ENCODE measurements around the gene KLK7. TPM values are rescaled to one million over a fixed set of nuclear protein-coding genes. Genes with fewer than 3 reads are reported as not detected.

KLK7 gene
- total RNA-seq (2022; extraction: Qiagen RNA extraction): 0.17 TPM in 1 of 5 replicates, not detected in the others

GRCh38 chr19:50983625-50984292 is at the start of gene KLK7:
TSS of gene KLK7 (minus strand) at chr19:50983917. CDS start at chr19:50982399, 1,518 bp downstream.

GRCh38 chr19:51026554-51026831 is 42.8 kb upstream of the KLK7 start, which contains the start of gene KLK11:
TSS of gene KLK11 (minus strand) at chr19:51026616. CDS start at chr19:51025631, 985 bp downstream.

GRCh38 chr19:51019544-51019925 is 35.8 kb upstream of the KLK7 start, which contains the start of gene KLK10:
TSS of gene KLK10 (minus strand) at chr19:51019709. CDS start at chr19:51019130, 579 bp downstream.

DNA sequence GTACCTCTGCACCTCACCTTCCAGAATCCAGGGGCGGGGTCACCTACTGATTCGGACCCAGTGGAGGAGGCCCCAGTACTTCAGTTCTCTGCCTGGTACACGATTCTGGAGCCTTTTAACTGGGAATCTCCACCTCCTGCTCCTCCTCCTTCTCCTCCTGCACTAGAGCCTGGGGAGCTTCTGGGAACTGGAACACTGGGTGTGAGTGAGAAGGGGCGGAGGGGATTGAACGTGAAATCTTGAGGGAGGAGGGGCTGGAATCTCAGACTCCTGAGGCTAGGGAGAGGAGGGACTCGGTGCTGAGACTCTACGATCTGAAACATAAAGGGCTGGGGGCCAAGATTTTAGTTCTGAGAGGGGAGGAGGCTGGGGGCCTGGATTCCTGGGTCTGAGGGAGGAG is 17.8 kb upstream of the KLK7 start, which contains the start of gene KLK8:
Gene KLK8, minus strand, starts transcription at position 90 of the 400 bp plus-strand sequence. CDS start 437 bp downstream, outside the sequence.

GRCh38 chr19:50969413-50969760 is 14.3 kb downstream of the KLK7 start, which contains the start of gene KLK6:
TSS of gene KLK6 (minus strand) at chr19:50969591. CDS start at chr19:50968104, 1,487 bp downstream.

DNA sequence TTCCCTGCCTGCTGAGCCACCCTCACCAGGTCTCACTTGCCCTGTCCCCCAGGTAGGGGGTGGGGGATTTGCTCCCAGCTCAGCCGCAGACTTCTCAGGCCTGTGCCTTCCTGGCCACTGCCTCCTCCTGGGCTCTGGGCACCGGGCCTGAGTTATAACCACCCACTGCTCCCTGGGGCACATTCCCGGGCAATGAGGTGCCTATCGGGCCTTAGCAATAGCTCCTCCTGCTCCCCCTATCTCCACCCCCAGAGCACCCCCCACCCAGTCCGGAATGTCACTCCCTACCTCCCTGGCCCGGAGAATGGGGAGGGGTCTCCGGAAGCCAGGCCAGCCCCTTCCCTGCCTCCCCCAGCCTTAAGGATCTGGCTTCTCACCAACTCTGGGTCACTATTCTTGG is 30.8 kb downstream of the KLK7 start, which contains the start of gene KLK5:
Gene KLK5, minus strand, starts transcription at position 129 of the 400 bp plus-strand sequence. CDS start 381 bp downstream, outside the sequence.

Other genes with a start within 250 kb of the KLK7 start
- gene GPR32, start 213.5 kb downstream of the KLK7 start, total RNA-seq (2022; extraction: Qiagen RNA extraction): not detected in 5 replicates
- not detected in 5 replicates for gene ACP4, start 193.5 kb downstream of the KLK7 start, total RNA-seq (2022; extraction: Qiagen RNA extraction)
- gene KLK1, start 160.1 kb downstream of the KLK7 start, total RNA-seq (2022; extraction: Qiagen RNA extraction): 0.09 to 0.26 TPM (median 0.24 TPM) in 3 of 5 replicates, not detected in the others
- not detected in 5 replicates for gene KLK15, start 150.3 kb downstream of the KLK7 start, total RNA-seq (2022; extraction: Qiagen RNA extraction)
- gene KLK3, start 129.0 kb downstream of the KLK7 start, total RNA-seq (2022; extraction: Qiagen RNA extraction): not detected in 5 replicates
- gene KLK2, start 110.5 kb downstream of the KLK7 start, total RNA-seq (2022; extraction: Qiagen RNA extraction): 0.10 to 0.37 TPM (median 0.19 TPM) in 4 of 5 replicates, not detected in the other
- gene KLK4, start 72.5 kb downstream of the KLK7 start, total RNA-seq (2022; extraction: Qiagen RNA extraction): 0.12 TPM in 1 of 5 replicates, not detected in the others
- gene KLK5, start 30.9 kb downstream of the KLK7 start, total RNA-seq (2022; extraction: Qiagen RNA extraction): 0.06 TPM in 1 of 5 replicates, not detected in the others
- 0.21 to 0.38 TPM (median 0.28 TPM) in 5 replicates for gene KLK6, start 14.3 kb downstream of the KLK7 start, total RNA-seq (2022; extraction: Qiagen RNA extraction)
- gene KLK8, start 17.7 kb upstream of the KLK7 start, total RNA-seq (2022; extraction: Qiagen RNA extraction): not detected in 5 replicates
- 0.09 to 0.52 TPM (median 0.40 TPM) in 5 replicates for gene KLK10, start 35.8 kb upstream of the KLK7 start, total RNA-seq (2022; extraction: Qiagen RNA extraction)
- gene KLK11, start 42.7 kb upstream of the KLK7 start, total RNA-seq (2022; extraction: Qiagen RNA extraction): 0.12 TPM in 1 of 5 replicates, not detected in the others
- gene KLK12, start 51.1 kb upstream of the KLK7 start, total RNA-seq (2022; extraction: Qiagen RNA extraction): not detected in 5 replicates
- gene KLK13, start 81.2 kb upstream of the KLK7 start, total RNA-seq (2022; extraction: Qiagen RNA extraction): 0.13 to 0.23 TPM (median 0.15 TPM) in 3 of 5 replicates, not detected in the others
- gene KLK14, start 99.0 kb upstream of the KLK7 start, total RNA-seq (2022; extraction: Qiagen RNA extraction): 0.26 to 0.44 TPM (median 0.36 TPM) in 5 replicates
- 5.1 to 14.7 TPM (median 13.8 TPM) in 5 replicates for gene CTU1, start 124.5 kb upstream of the KLK7 start, total RNA-seq (2022; extraction: Qiagen RNA extraction)
- 0.17 TPM in 1 of 5 replicates, not detected in the others for gene SIGLEC9, start 141.0 kb upstream of the KLK7 start, total RNA-seq (2022; extraction: Qiagen RNA extraction)
- gene SIGLEC7, start 158.4 kb upstream of the KLK7 start, total RNA-seq (2022; extraction: Qiagen RNA extraction): not detected in 5 replicates
- 0.14 to 0.22 TPM in 2 of 5 replicates, not detected in the others for gene CD33, start 241.2 kb upstream of the KLK7 start, total RNA-seq (2022; extraction: Qiagen RNA extraction)